ENCODE results near the gene SH3BP2. TPM values are rescaled to one million over a fixed set of nuclear protein-coding genes. Genes with fewer than 3 reads are reported as not detected.
A peak's percentile ranks its signal among the peaks of the same experiment; 100 is the strongest.
"Not testable (repeated sequence)": the region's sequence is repeated elsewhere in the genome, so short reads cannot be mapped to it uniquely, and the experiment has no call there.

Gene SH3BP2
- total RNA-seq, 8 experiments from 2014 or later = 17.5 to 41.5 (median 24.1) TPM

- Histone ChIP-seq H3K4me1 (replicated peaks in 1 of 2) (peaks cover 8 to 9% of the 10 kb centered on the region in 2 donors), H3K27ac (peak within 1 kb of the TSS; percentile 3 to 32), H3K4me3 (peak within 1 kb of the TSS; percentile 56 to 81 (median 68))
- WGBS, 10 experiments = 0% methylated on average over 6 of the region's 96 CpGs; no CpG with 5 or more reads in 9 of the 10 experiments
- ATAC-seq (replicated peaks in 6 of 8) = peak; percentile 86 to 93 (median 92)
- in situ Hi-C loops (cut with MboI; ENCODE audit: low pct_unique_long_range_greater_than_20kb in 2 of 9, low sequenced_read_pairs in 9 of 9, unreplicated experiment in 9 of 9) = loop anchor here in 1 of 9 experiments (25.0 kb wide), 1 partner anchor 181 kb away; no protein-coding TSS in a partner anchor
Measured at GRCh38 chr4:2755821-2756690, 36.8 kb upstream of the SH3BP2 start, which contains the start of gene TNIP2. TNIP2 (minus strand) TSS chr4:2756336; CDS start chr4:2756289, 47 bp downstream.

GRCh38 chr4:2756691-2757350, 36.1 kb upstream of the SH3BP2 start:
- in situ Hi-C loops (cut with MboI; ENCODE audit: low pct_unique_long_range_greater_than_20kb in 2 of 9, low sequenced_read_pairs in 9 of 9, unreplicated experiment in 9 of 9) = loop anchor here in 1 of 9 experiments (25.0 kb wide), 1 partner anchor 180 kb away; no protein-coding TSS in a partner anchor
- ATAC-seq (replicated peaks in 6 of 8) = no peak
- Histone ChIP-seq H3K27ac (peak overlapping the region in 1 of 2 donors; percentile 23), H3K4me1 (replicated peaks in 1 of 2) (peaks cover 8 to 9% of the 10 kb centered on the region in 2 donors), H3K4me3 (peak overlapping the region; percentile 56 to 81 (median 68))
- WGBS, 10 experiments = 83 to 100% (median 97%) methylated on average over 1 to 8 of the region's 25 CpGs; no CpG with 5 or more reads in 2 of the 10 experiments

GRCh38 chr4:2757426-2757825, 35.5 kb upstream of the SH3BP2 start:
- WGBS, 10 experiments = 83 to 100% (median 100%) methylated on average over 1 to 3 of the region's 3 CpGs; no CpG with 5 or more reads in 3 of the 10 experiments
- in situ Hi-C loops (cut with MboI; ENCODE audit: low pct_unique_long_range_greater_than_20kb in 2 of 9, low sequenced_read_pairs in 9 of 9, unreplicated experiment in 9 of 9) = loop anchor here in 1 of 9 experiments (25.0 kb wide), 1 partner anchor 180 kb away; no protein-coding TSS in a partner anchor
- ATAC-seq (replicated peaks in 6 of 8) = no peak
- no peak overlapping the region for H3K27ac ChIP-seq
- no peak overlapping the region for H3K4me3 ChIP-seq
- peaks cover 8 to 9% of the 10 kb centered on the region in 2 donors for H3K4me1 ChIP-seq (replicated peaks in 1 of 2)

DNA sequence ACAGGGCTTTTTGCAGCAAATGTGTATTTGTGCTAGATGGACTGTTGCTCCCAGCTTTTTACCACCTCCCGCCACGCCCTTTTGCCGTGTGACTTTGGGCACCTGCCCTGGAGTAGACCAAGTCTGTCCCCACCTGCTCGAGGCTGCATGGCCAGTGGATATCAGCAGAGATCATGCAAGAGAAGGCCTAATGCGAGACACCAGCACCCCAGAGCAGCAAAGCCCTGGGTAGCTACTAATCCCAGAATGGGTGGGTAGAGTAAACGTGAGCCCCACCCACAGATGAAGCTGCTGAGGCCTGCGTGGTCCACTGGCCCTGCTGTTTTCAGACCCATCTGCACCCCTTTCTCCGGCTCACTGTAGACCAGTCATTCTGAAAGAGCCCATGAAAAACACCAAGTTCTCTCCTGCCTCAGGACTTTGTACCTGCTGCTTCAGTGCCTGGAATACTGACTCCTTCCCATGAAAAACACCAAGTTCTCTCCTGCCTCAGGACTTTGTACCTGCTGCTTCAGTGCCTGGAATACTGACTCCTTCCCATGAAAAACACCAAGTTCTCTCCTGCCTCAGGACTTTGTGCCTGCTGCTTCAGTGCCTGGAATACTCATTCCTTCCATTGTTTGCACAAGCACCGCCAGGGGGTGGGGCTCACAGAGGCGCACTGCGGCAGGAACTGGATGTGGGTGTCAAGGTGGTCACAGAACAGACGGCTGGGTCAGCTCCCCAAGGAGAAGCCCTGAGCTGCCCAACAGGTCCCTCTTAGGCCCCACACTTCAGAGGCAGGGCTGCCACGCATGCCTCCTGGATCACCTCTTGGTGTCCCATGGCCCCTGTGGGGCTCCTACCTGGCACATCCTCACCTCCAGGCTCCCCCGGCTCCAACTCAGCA, 31.6 kb upstream of the SH3BP2 start:
- Histone ChIP-seq H3K4me3 (no peak overlapping the region), H3K4me1 (replicated peaks in 1 of 2) (peaks cover 0 to 3% of the 10 kb centered on the region in 2 donors), H3K27ac (no peak overlapping the region)
- no peak for ATAC-seq (replicated peaks in 6 of 8)
- in situ Hi-C loops (cut with MboI; ENCODE audit: low pct_unique_long_range_greater_than_20kb in 2 of 9, low sequenced_read_pairs in 9 of 9, unreplicated experiment in 9 of 9) = loop anchor here in 1 of 9 experiments (25.0 kb wide), 1 partner anchor 176 kb away; no protein-coding TSS in a partner anchor
- 43 to 95% (median 63%) methylated on average over 1 to 6 of the region's 14 CpGs; no CpG with 5 or more reads in 5 of the 10 experiments for WGBS, 10 experiments

- no peak for ATAC-seq (replicated peaks in 6 of 8)
- in situ Hi-C loops (cut with MboI; ENCODE audit: low pct_unique_long_range_greater_than_20kb in 2 of 9, low sequenced_read_pairs in 9 of 9, unreplicated experiment in 9 of 9) = loop anchor here in 1 of 9 experiments (25.0 kb wide), 1 partner anchor 175 kb away; no protein-coding TSS in a partner anchor
- 40 to 100% (median 80%) methylated on average over 1 to 2 of the region's 5 CpGs; no CpG with 5 or more reads in 5 of the 10 experiments for WGBS, 10 experiments
- no peak overlapping the region for H3K27ac ChIP-seq
- no peaks in the 10 kb centered on the region for H3K4me1 ChIP-seq (replicated peaks in 1 of 2)
- no peak overlapping the region for H3K4me3 ChIP-seq
Measured at GRCh38 chr4:2762048-2762447, 30.8 kb upstream of the SH3BP2 start.

DNA sequence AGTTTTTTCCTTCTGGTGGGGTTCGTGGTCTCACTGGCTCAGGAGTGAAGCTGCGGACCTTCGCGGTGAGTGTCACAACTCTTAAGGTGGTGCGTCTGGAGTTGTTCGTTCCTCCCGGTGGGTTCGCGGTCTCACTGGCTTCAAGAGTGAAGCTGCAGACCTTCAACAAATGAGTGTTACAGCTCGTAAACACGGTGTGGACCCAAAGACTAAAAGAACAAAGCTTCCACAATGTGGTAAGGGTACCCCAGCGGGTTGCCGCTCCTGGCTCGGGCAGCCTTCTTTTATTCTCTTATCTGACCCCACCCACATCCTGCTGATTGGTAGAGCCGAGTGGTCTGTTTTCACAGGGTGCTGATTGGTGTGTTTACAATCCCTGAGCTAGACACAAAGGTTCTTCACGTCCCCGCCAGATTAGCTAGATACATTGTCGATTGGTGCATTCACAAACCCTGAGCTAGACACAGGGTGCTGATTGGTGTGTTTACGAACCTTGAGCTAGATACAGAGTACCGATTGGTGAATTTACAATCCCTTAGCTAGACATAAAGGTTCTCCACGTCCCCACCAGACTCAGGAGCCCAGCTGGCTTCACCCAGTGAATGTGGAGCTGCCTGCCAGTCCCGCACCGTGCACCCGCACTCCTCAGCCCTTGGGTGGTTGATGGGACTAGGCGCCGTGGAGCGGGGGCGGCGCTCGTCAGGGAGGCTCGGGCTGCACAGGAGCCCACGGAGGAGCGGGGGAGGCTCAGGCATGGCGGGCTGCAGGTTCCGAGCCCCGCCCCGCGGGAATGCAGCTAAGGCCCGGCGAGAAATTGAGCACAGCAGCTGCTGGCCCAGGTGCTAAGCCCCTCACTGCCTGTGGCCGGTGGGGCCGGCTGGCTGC, 30.2 kb upstream of the SH3BP2 start:
- in situ Hi-C loops (cut with MboI; ENCODE audit: low pct_unique_long_range_greater_than_20kb in 2 of 9, low sequenced_read_pairs in 9 of 9, unreplicated experiment in 9 of 9) = loop anchor here in 1 of 9 experiments (25.0 kb wide), 1 partner anchor 175 kb away; no protein-coding TSS in a partner anchor
- H3K4me3 ChIP-seq; H3K27ac ChIP-seq; H3K4me1 ChIP-seq (replicated peaks in 1 of 2); ATAC-seq (replicated peaks in 6 of 8): not testable (repeated sequence)
- 80 to 97% (median 96%) methylated on average over 3 to 9 of the region's 42 CpGs; no CpG with 5 or more reads in 6 of the 10 experiments for WGBS, 10 experiments

GRCh38 chr4:2763511-2763967, 29.3 kb upstream of the SH3BP2 start:
- in situ Hi-C loops (cut with MboI; ENCODE audit: low pct_unique_long_range_greater_than_20kb in 2 of 9, low sequenced_read_pairs in 9 of 9, unreplicated experiment in 9 of 9) = loop anchor here in 1 of 9 experiments (25.0 kb wide), 1 partner anchor 174 kb away; no protein-coding TSS in a partner anchor
- Histone ChIP-seq H3K4me1 (replicated peaks in 1 of 2) (no peaks in the 10 kb centered on the region), H3K27ac (no peak overlapping the region), H3K4me3 (no peak overlapping the region)
- peak in 1 of 8 experiments; percentile 4 for ATAC-seq (replicated peaks in 6 of 8)
- WGBS, 10 experiments = 0 to 89% (median 54%) methylated on average over 2 to 10 of the region's 23 CpGs; no CpG with 5 or more reads in 6 of the 10 experiments

DNA sequence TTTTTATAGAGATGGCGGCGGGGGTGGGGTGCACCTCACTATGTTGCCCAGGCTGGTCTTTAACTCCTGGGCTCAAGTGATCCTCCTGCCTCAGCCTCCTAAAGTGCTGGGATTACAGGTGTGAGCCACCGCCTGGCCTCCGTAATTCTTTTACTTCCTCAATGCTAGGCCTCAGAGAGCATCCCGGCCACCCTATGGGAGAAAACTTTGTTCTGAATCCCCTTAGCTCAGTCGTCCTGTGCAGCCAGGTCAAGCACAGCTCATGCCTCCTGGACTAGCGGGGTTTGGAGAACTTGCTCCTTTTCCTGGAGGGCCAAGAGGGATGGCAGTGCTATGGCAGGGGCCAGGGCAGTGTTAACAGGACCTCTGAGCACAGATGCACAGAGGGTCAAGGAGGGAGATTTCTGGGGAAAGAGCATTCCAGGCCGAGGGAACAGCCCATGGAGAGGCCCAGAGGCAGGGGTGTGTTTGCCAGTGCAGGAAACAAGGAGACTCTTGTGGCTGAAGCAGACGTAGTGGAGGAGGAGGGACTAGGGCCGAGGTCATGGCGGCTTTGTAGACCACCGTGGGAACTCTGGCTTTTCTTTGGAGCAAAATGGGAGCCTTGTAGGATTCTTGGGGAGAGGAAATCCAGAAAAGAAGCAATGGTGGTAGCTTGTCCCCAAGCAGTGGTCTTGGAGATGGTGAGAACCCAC, 26.9 kb upstream of the SH3BP2 start:
- WGBS, 10 experiments = 20 to 100% (median 89%) methylated on average over 1 to 8 of the region's 12 CpGs; no CpG with 5 or more reads in 3 of the 10 experiments
- H3K27ac ChIP-seq = no peak overlapping the region
- in situ Hi-C loops (cut with MboI; ENCODE audit: low pct_unique_long_range_greater_than_20kb in 2 of 9, low sequenced_read_pairs in 9 of 9, unreplicated experiment in 9 of 9) = loop anchor here in 1 of 9 experiments (25.0 kb wide), 1 partner anchor 171 kb away; no protein-coding TSS in a partner anchor
- no peaks in the 10 kb centered on the region for H3K4me1 ChIP-seq (replicated peaks in 1 of 2)
- ATAC-seq (replicated peaks in 6 of 8) = no peak
- no peak overlapping the region for H3K4me3 ChIP-seq

DNA sequence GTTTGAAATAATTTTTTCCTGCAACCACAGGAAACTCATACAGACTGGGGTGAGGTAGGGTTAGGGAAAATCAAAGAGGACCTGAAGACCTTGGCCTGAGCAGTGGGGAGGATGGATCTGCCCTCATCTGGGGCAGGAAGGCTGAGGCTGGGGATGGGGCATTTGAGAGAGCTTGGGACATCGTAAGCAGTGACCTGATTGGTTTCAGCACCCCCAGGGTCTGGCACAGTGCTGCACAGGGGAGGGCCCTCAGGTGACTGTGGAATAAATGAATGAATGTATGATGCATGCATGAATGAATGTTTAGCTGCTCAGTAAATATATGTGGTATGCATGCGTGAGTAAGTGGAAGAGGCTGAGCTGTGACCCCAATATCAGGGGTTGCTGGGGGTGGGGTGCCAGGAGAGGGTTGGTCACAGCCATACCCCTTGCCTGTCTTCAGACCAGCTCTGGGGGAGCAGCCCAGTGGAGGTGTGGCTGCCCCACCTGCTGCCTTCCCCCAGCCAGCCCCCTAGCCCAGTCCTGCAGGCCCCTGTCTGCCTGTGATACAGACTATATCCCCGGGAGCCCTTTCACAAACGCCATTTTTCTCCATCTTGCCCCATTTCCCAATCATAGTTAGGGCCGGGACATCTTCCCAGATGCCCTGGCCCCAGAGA, 25.7 kb upstream of the SH3BP2 start:
- H3K27ac ChIP-seq = no peak overlapping the region
- H3K4me1 ChIP-seq (replicated peaks in 1 of 2) = no peaks in the 10 kb centered on the region
- in situ Hi-C loops (cut with MboI; ENCODE audit: low pct_unique_long_range_greater_than_20kb in 2 of 9, low sequenced_read_pairs in 9 of 9, unreplicated experiment in 9 of 9) = loop anchor here in 1 of 9 experiments (25.0 kb wide), 1 partner anchor 170 kb away; no protein-coding TSS in a partner anchor
- H3K4me3 ChIP-seq = no peak overlapping the region
- ATAC-seq (replicated peaks in 6 of 8) = no peak
- 80 to 83% methylated on average over 1 to 2 of the region's 5 CpGs; no CpG with 5 or more reads in 8 of the 10 experiments for WGBS, 10 experiments

GRCh38 chr4:2767705-2768074, 25.2 kb upstream of the SH3BP2 start:
- in situ Hi-C loops (cut with MboI; ENCODE audit: low pct_unique_long_range_greater_than_20kb in 2 of 9, low sequenced_read_pairs in 9 of 9, unreplicated experiment in 9 of 9) = loop anchor here in 1 of 9 experiments (25.0 kb wide), 1 partner anchor 170 kb away; no protein-coding TSS in a partner anchor
- no peak overlapping the region for H3K27ac ChIP-seq
- no peak for ATAC-seq (replicated peaks in 6 of 8)
- no peak overlapping the region for H3K4me3 ChIP-seq
- no peaks in the 10 kb centered on the region for H3K4me1 ChIP-seq (replicated peaks in 1 of 2)
- 13 to 100% (median 100%) methylated on average over 1 to 3 of the region's 11 CpGs; no CpG with 5 or more reads in 7 of the 10 experiments for WGBS, 10 experiments
